Activated CD8-positive, alpha-beta T cell treated with anti-CD3 and anti-CD28 coated beads for 36 hours (primary cell): ENCODE results near the gene WASHC3. TPM values are rescaled to one million over a fixed set of nuclear protein-coding genes. Genes with fewer than 3 reads are reported as not detected.
"Not testable (repeated sequence)": the region's sequence is repeated elsewhere in the genome, so short reads cannot be mapped to it uniquely, and the experiment has no call there.

ENCODE experiments used
- ATAC-seq: fragments of 200-7000 bp; cut with Tn5 transposase; one replicate; pipeline ENCODE4 v1.10.0; 2021; ENCODE audit warnings: mild to moderate bottlenecking, moderate library complexity
- CTCF ChIA-PET: fragments of 350-600 bp; sonication (Branson Sonifier 250); formaldehyde crosslinking; loops from one replicate; lab custom pipeline; 2021; ENCODE audit warnings: antibody characterized with exemption; lab: Charles Lee
- POLR2A ChIA-PET: fragments of 350-600 bp; sonication (Branson Sonifier 250); formaldehyde crosslinking; loops from one replicate; lab custom pipeline; 2021; ENCODE audit warnings: antibody characterized with exemption; lab: Charles Lee
- DNase-seq: peaks from one replicate; pipeline ENCODE4 v3.0.0-alpha.2; 2020
- H3K27ac Mint-ChIP-seq: one replicate; pipeline ENCODE4 v1.8.0; 2021; ENCODE audit warnings: mild to moderate bottlenecking, mixed read lengths
- H3K27me3 Mint-ChIP-seq: one replicate; pipeline ENCODE4 v1.8.0; 2021; ENCODE audit warnings: mixed read lengths
- H3K36me3 Mint-ChIP-seq: one replicate; pipeline ENCODE4 v1.8.0; 2021; ENCODE audit warnings: low read depth, mixed read lengths
- H3K4me1 Mint-ChIP-seq: one replicate; pipeline ENCODE4 v1.8.0; 2021; ENCODE audit warnings: low read depth, mixed read lengths
- H3K4me3 Mint-ChIP-seq: one replicate; pipeline ENCODE4 v1.8.0; 2021; ENCODE audit warnings: mild to moderate bottlenecking, moderate library complexity, mixed read lengths
- H3K9me3 Mint-ChIP-seq: one replicate; pipeline ENCODE4 v1.8.0; 2021; ENCODE audit warnings: mixed read lengths
- CTCF ChIP-seq: fragments of 200-600 bp; IDR thresholded peaks from one replicate; pipeline ENCODE4 v1.8.0; 2022; ENCODE audit warnings: antibody characterized with exemption, mild to moderate bottlenecking
- intact Hi-C: fragments of 100-400 bp; cut with micrococcal nuclease; formaldehyde crosslinking; loops from one replicate; pipeline ENCODE4 v1.10.0; 2022
- total RNA-seq, 2 experiments: library from RNA; stranded (reverse); gene quantifications; one replicate each; pipeline ENCODE4 v1.2.3, GENCODE V29; 2021

Gene WASHC3
- total RNA-seq, 2 experiments from 2014 or later: 30.7 to 32.3 TPM

- ATAC-seq: no peak
- Mint-ChIP-seq H3K4me3 (no peak overlapping the region), H3K9me3 (no peaks in the 10 kb centered on the region), H3K36me3 (peaks cover 29% of the 10 kb centered on the region), H3K4me1 (peaks cover 1% of the 10 kb centered on the region), H3K27me3 (no peaks in the 10 kb centered on the region), H3K27ac (no peak overlapping the region)
- ChIA-PET CTCF (no interaction called here), POLR2A (no interaction called here)
- intact Hi-C loops: no loop called here
- DNase-seq: no peak
- TF ChIP-seq CTCF: no peak
These were observed 35.1 kb upstream of the WASHC3 start for GRCh38 chr12:102096855-102097254.

- ChIA-PET POLR2A (no interaction called here), CTCF (interaction anchor here (0.5 to 1.2 kb wide), 2 partner anchors 22 to 367 kb away, joined by 3 read pairs; no protein-coding TSS in a partner anchor)
- DNase-seq (no peak), ATAC-seq (peak; percentile 68)
- Mint-ChIP-seq H3K4me3 (no peak overlapping the region), H3K4me1 (peaks cover 1% of the 10 kb centered on the region), H3K27ac (no peak overlapping the region), H3K27me3 (no peaks in the 10 kb centered on the region), H3K36me3 (peaks cover 29% of the 10 kb centered on the region), H3K9me3 (no peaks in the 10 kb centered on the region)
- intact Hi-C loops: no loop called here
- peak; percentile 36 for TF ChIP-seq CTCF
These were observed 34.0 kb upstream of the WASHC3 start for GRCh38 chr12:102095677-102096263.

- H3K4me1 Mint-ChIP-seq: peaks cover 1% of the 10 kb centered on the region
- no peak overlapping the region for H3K27ac Mint-ChIP-seq
- intact Hi-C loops: no loop called here
- H3K36me3 Mint-ChIP-seq: peaks cover 21% of the 10 kb centered on the region
- ChIA-PET POLR2A (no interaction called here), CTCF (interaction anchor here (1.6 kb wide), 1 partner anchor 647 kb away, joined by 4 read pairs; no protein-coding TSS in a partner anchor)
- no peak for TF ChIP-seq CTCF
- ATAC-seq (no peak), DNase-seq (no peak)
- H3K4me3 Mint-ChIP-seq: no peak overlapping the region
- no peaks in the 10 kb centered on the region for H3K27me3 Mint-ChIP-seq
- H3K9me3 Mint-ChIP-seq: peaks cover 3% of the 10 kb centered on the region
These were observed 31.5 kb upstream of the WASHC3 start for GRCh38 chr12:102093319-102093718.

- H3K9me3 Mint-ChIP-seq, H3K4me1 Mint-ChIP-seq, CTCF ChIA-PET, POLR2A ChIA-PET, H3K27ac Mint-ChIP-seq, H3K4me3 Mint-ChIP-seq, intact Hi-C loops, DNase-seq, ATAC-seq, H3K27me3 Mint-ChIP-seq: not testable (repeated sequence)
- H3K36me3 Mint-ChIP-seq: peaks cover 23% of the 10 kb centered on the region
These were observed 27.5 kb upstream of the WASHC3 start for GRCh38 chr12:102089228-102089835.

GRCh38 chr12:102080842-102081241 lies 19.1 kb upstream of the WASHC3 start:
- ChIA-PET POLR2A (no interaction called here), CTCF (interaction anchor here (1.4 kb wide), 1 partner anchor 145 kb away, joined by 3 read pairs; no protein-coding TSS in a partner anchor)
- no peak for ATAC-seq
- no peak for TF ChIP-seq CTCF
- intact Hi-C loops: no loop called here
- H3K4me3 Mint-ChIP-seq: no peak overlapping the region
- H3K27me3 Mint-ChIP-seq: no peaks in the 10 kb centered on the region
- no peaks in the 10 kb centered on the region for H3K9me3 Mint-ChIP-seq
- no peaks in the 10 kb centered on the region for H3K4me1 Mint-ChIP-seq
- peaks cover 45% of the 10 kb centered on the region for H3K36me3 Mint-ChIP-seq
- no peak for DNase-seq
- H3K27ac Mint-ChIP-seq: no peak overlapping the region

- CTCF ChIA-PET, H3K27ac Mint-ChIP-seq, POLR2A ChIA-PET, H3K9me3 Mint-ChIP-seq, DNase-seq, H3K27me3 Mint-ChIP-seq, intact Hi-C loops, ATAC-seq, H3K4me3 Mint-ChIP-seq, H3K4me1 Mint-ChIP-seq: not testable (repeated sequence)
- H3K36me3 Mint-ChIP-seq: peaks cover 22% of the 10 kb centered on the region
These were observed 10.3 kb upstream of the WASHC3 start for GRCh38 chr12:102072092-102072491.
